Measurements from ENCODE around the gene CCR5.
"Not testable (repeated sequence)": the region's sequence is repeated elsewhere in the genome, so short reads cannot be mapped to it uniquely, and the experiment has no call there.

The CCR5 gene

GRCh38 chr3:46383211-46383950, 12.6 kb downstream of the CCR5 start:
- DNase-seq (ENCODE audit: extremely low read depth, low read depth): no peak
- TF ChIP-seq, protein P1, sequence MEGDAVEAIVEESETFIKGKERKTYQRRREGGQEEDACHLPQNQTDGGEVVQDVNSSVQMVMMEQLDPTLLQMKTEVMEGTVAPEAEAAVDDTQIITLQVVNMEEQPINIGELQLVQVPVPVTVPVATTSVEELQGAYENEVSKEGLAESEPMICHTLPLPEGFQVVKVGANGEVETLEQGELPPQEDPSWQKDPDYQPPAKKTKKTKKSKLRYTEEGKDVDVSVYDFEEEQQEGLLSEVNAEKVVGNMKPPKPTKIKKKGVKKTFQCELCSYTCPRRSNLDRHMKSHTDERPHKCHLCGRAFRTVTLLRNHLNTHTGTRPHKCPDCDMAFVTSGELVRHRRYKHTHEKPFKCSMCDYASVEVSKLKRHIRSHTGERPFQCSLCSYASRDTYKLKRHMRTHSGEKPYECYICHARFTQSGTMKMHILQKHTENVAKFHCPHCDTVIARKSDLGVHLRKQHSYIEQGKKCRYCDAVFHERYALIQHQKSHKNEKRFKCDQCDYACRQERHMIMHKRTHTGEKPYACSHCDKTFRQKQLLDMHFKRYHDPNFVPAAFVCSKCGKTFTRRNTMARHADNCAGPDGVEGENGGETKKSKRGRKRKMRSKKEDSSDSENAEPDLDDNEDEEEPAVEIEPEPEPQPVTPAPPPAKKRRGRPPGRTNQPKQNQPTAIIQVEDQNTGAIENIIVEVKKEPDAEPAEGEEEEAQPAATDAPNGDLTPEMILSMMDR (IDR thresholded peaks at IDR 0.05; ENCODE audit: low read depth, low read length, missing control alignments): no peak
- no peak overlapping the region for H3K4me3 ChIP-seq (replicated peaks; ENCODE audit: low read depth, low read length)

DNA sequence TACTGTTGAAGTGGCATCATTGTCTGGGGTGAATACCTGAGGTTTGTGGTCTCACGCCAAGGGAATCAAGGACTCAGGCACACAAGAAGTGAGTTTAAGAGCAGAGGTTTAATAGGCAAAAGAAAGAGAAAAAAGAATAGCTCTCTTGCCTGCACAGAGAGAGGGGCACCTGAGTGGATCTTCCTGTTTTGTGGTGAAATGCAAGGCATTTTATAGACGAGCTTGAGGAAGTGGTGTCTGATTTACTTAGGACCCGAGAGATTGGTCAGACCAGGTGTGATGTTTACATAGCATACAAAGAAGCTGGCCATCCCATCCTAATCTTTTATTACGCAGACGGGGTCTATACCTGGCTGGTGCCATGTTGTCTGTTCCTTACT, 13.2 kb downstream of the CCR5 start:
- TF ChIP-seq, protein P1 (IDR thresholded peaks at IDR 0.05; ENCODE audit: low read depth, low read length, missing control alignments): no peak
- DNase-seq (ENCODE audit: extremely low read depth, low read depth): no peak
- no peak overlapping the region for H3K4me3 ChIP-seq (replicated peaks; ENCODE audit: low read depth, low read length)

DNA sequence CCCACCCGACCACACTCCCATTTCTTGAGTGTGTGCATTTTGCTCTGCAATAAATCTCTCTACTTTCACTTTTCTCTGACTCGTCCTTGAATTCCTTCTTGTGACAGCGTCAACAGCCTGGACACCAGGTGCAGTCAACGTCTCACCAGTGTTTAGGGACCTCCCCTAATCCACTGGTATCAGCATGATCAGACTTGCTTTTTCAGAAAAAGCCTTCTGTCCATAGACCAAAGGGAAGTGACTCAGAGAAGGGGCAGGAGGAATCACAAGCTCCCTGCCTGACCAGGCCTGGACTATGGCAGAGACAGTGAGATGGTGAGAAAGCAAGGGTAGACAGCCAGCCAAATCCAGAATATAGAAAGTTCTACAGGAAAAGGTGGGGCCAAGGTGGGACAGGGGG, 15.5 kb downstream of the CCR5 start:
- TF ChIP-seq, protein P1 (IDR thresholded peaks at IDR 0.05; ENCODE audit: low read depth, low read length, missing control alignments): no peak
- H3K4me3 ChIP-seq (replicated peaks; ENCODE audit: low read depth, low read length): no peak overlapping the region
- DNase-seq (ENCODE audit: extremely low read depth, low read depth): no peak

DNA sequence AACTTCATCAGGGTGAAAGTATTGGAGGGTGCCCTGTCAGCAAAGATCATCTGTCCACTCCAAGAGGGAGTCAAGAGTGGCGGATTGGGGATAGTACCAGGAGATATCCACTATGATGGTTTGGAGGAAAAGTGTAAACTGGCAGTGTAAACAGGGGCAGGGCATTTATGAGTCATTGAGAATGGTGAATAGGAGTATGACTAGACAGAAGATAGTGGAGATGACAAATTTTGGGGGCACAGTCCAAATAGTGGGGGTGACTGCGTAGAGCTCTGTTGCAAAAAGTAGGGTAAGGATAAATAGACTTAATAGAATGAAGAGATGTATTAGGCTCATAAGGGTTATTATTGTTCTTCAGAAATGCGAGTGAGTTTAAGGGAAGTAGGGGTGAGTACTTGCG, 18.1 kb downstream of the CCR5 start:
- not testable (repeated sequence) for H3K4me3 ChIP-seq (replicated peaks; ENCODE audit: low read depth, low read length); DNase-seq (ENCODE audit: extremely low read depth, low read depth)

GRCh38 chr3:46389306-46389705, 18.6 kb downstream of the CCR5 start:
- DNase-seq (ENCODE audit: extremely low read depth, low read depth): no peak
- TF ChIP-seq, protein P1 (IDR thresholded peaks at IDR 0.05; ENCODE audit: low read depth, low read length, missing control alignments): no peak
- H3K4me3 ChIP-seq (replicated peaks; ENCODE audit: low read depth, low read length): no peak overlapping the region

DNA sequence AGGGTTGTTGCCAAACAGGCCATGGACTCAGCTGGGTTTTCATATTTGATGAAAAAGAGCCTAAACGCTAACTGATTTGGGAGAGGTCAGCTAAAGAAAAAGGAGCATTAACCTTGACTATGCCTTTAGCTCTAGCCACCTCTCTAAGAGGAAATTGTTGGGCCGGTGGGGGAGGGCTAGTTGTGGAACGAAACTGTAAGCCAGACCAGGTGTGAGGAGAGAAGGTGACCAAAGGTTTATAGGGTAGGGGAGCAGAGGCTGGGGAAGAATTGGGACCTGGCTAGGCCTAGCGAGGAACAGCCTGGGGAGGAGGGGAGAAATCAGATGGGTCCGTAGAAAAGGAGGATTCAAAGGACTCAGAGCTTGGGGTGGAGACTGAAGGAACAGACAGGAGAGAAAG, 20.8 kb downstream of the CCR5 start:
- H3K4me3 ChIP-seq (replicated peaks; ENCODE audit: low read depth, low read length); DNase-seq (ENCODE audit: extremely low read depth, low read depth): not testable (repeated sequence)

- TF ChIP-seq, protein P1 (IDR thresholded peaks at IDR 0.05; ENCODE audit: low read depth, low read length, missing control alignments): no peak
- DNase-seq (ENCODE audit: extremely low read depth, low read depth): no peak
- H3K4me3 ChIP-seq (replicated peaks; ENCODE audit: low read depth, low read length): no peak overlapping the region
These were observed 22.3 kb downstream of the CCR5 start for GRCh38 chr3:46393011-46393410.

Measured in HFF-Myc (cell line).